TTC549 (cell line): ENCODE data around the gene CCDC170.

Source experiments
- FAIRE-seq: peaks from 2 replicates; lab custom pipeline; 2012; peaks lifted over from hg19 to GRCh38; lab: Jason Lieb, UNC

The CCDC170 gene

GRCh38 chr6:151658091-151658490 lies 164.3 kb downstream of the CCDC170 start:
- FAIRE-seq: no peak

- no peak for FAIRE-seq
These were observed 165.4 kb downstream of the CCDC170 start for GRCh38 chr6:151659212-151659611.

- no peak for FAIRE-seq
These were observed 167.7 kb downstream of the CCDC170 start for GRCh38 chr6:151661509-151661908.

- no peak for FAIRE-seq
These were observed 168.1 kb downstream of the CCDC170 start for GRCh38 chr6:151661928-151662327.

DNA sequence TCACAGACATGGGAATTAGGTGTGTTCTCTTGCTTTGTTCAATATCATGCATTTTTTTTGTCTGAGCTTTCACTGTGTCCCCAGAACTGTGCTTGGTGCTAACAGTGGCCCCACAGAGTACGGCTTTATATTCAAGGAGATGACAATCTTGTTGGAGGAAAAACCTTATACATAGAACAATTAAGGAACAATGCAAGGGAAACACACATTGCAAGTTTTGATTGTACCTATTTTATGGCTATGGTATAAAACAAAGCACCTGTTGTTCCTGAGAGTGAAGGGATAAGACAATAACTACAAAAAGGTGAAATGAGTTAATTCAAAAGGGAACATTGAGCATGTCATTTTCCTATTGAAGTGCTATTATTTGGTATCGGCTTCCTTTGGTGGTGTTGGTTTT lies 169.7 kb downstream of the CCDC170 start:
- FAIRE-seq: no peak

- FAIRE-seq: no peak
These were observed 170.6 kb downstream of the CCDC170 start for GRCh38 chr6:151664390-151664789.

- FAIRE-seq: no peak
These were observed 171.5 kb downstream of the CCDC170 start for GRCh38 chr6:151665329-151665728.

- FAIRE-seq: no peak
These were observed 172.7 kb downstream of the CCDC170 start for GRCh38 chr6:151666526-151666925.

DNA sequence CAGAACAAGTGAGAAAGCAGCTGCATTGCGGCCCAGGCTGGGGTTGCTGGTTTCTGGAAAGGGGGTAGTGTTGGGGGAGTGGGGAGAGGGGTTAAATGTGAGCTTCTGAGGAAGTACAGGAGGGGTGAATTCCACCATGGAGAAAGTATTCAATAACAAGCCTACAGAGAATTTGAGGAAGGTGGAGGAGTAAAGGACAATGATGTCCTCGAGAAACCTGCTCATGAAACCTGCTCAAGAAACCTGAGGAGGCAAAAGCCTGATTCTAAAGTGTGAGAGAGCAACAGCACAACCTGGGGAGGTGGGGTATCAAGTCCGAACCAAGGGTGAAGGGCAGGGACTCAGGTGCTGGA lies 175.4 kb downstream of the CCDC170 start:
- FAIRE-seq: no peak

GRCh38 chr6:151670116-151670515 lies 176.3 kb downstream of the CCDC170 start:
- FAIRE-seq: no peak
